GM19099 (cell line): Measurements from ENCODE around the gene OR4F15.

ENCODE experiments used
- POLR2A ChIP-seq: IDR thresholded peaks from 3 replicates; pipeline ENCODE4 v1.6.1; 2011; ENCODE audit warnings: low read depth; ENCODE audit not compliant: insufficient read length; ENCODE audit errors: extremely low read depth

The OR4F15 gene

DNA sequence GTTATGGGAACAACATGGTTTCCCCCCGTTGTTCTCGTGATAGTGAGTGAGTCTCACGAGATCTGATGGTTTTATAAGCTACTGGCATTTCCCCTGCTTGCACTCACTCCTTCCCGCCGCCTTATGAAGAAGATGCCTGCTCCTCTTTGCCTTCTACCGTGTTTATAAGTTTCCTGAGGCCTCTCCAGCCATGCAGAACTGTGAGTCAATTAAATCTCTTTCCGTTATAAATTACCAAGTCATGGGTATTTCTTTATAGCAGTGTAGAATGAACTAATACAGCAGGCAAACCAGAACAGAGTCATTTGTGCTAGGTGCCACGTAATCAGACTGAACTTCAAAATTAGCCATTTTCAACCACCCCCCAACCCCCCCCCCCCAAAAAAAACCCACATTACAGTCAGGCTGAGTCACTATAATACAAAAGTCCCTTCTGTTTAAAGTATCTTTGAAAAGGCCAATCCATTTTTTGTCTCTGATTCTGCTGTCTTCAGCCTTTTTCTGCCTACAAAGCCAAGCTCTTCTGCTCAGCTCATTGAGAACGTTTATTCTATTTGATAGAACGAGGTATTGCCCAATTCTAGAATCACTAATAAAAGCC lies 4.6 kb upstream of the OR4F15 start:
- no peak for TF ChIP-seq POLR2A

- no peak for TF ChIP-seq POLR2A
These were observed 3.8 kb upstream of the OR4F15 start for GRCh38 chr15:101808201-101808600.

DNA sequence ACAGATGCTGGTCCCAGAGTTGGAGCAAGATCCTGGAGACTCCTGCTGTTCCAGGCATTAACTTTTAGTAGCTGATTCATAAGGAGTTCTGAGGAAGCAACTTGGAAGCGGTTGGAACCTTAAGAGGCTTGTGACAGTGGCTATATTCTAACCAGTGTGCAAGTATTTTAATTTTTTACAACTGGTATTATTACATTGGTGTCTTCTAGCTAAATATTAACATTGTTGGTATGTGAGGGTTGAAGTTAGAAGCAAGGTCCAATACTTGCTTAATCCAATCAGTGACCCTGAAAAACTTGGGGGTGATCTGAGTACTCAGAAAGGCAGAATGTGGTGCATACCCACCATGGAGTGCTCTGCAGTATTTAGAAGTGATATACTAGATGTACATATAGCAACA lies 1.5 kb upstream of the OR4F15 start:
- no peak for TF ChIP-seq POLR2A

GRCh38 chr15:101810876-101811275 lies 1.1 kb upstream of the OR4F15 start:
- TF ChIP-seq POLR2A, result no peak

DNA sequence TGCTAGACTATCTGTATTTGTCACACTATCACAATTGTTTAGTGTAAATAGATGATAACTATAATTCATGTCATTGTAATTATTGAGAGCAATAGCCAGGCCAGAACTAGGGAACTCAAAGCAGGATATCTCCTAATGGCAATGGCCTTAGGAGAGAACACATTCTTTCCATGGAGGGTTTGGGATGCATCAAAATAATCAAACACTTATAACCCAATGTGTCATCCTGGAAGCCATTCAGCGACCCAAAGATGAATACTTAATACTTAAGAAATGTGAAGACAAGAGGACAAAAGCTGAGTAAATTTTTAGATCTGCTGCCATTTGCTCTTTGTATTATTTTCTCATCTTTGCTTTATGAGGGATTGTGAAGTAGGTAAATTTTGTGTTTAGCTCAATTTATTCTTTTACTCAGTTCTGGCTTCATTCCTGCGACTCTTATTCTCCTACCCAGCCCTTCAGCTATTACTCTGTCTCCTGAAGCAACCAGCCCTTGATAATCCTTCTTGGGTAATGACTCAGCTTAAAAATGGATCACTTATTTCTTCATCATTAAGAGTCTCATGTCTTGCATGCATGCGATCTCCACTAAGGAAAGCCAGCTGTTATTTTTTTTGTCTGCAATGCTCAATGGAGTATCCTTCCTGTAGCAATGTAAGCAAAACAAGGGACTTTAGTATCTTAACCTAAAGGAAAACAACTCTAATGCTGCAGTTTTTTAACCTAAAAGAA lies 2.0 kb downstream of the OR4F15 start:
- no peak for TF ChIP-seq POLR2A

- no peak for TF ChIP-seq POLR2A
These were observed 8.8 kb downstream of the OR4F15 start for GRCh38 chr15:101820781-101821180.

- no peak for TF ChIP-seq POLR2A
These were observed 15.3 kb downstream of the OR4F15 start for GRCh38 chr15:101827257-101827656.

DNA sequence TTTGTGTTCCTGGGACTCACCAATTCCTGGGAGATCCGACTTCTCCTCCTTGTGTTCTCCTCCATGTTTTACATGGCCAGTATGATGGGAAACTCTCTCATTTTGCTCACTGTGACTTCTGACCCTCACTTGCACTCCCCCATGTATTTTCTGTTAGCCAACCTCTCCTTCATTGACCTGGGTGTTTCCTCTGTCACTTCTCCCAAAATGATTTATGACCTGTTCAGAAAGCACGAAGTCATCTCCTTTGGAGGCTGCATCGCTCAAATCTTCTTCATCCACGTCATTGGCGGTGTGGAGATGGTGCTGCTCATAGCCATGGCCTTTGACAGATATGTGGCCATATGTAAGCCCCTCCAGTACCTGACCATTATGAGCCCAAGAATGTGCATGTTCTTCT lies 16.8 kb downstream of the OR4F15 start:
- TF ChIP-seq POLR2A, result no peak

GRCh38 chr15:101841656-101842055 lies 29.7 kb downstream of the OR4F15 start:
- TF ChIP-seq POLR2A, result no peak

DNA sequence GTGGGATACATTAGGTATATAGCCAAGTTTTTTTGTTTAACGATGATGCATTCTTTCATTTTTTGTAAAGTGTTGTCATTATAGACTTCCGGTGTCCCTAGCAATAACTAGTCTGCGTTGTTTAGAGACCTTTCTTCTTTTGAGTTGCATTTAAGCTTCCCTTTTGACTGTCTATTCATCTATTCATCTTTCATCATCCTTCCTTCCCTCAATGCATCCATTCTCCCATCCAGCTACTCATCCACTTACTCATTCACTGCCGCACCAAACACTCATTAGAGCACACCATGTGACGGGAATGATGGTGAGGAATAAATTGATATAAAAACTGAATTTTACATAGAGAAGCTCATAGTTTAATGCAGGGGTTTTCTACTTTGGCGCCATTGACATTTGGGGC lies 32.9 kb downstream of the OR4F15 start:
- no peak for TF ChIP-seq POLR2A

DNA sequence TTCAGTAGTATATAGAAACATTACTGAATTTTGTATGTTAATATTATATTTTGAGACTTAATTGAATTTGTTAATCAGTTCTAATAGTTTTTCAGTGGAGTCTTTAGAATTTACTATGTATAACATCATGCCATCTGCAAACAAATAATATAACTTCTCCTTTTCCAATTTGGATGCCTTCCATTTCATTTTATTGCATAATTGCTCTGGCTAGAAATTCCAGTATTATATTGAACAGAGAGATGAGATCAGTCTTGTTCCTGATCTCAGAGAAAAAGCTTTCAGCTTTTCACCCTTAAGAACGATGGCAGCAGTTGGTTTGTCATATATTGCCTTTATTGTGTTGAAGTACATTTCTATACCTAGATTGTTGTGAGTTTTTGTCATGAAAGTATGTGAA lies 40.4 kb downstream of the OR4F15 start:
- TF ChIP-seq POLR2A, result no peak
